ENCODE measurements around the gene TEDC1.

The TEDC1 gene

DNA sequence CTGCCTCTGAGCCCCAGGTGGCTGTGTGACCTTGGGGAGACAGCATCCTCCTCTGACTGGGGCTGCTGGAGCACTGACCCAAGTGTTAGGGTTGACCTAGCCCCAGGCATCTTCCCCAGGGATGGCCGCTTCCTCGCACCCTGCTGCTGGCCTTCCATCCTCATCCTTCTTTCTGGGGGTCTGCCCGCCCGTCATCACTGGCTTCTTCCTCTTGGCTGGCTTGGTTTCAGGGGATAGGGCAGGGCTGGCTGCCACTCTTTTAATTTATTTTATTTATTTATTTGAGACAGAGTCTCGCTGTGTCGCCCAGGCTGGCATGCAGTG is 3.5 kb downstream of the TEDC1 start:
- POLR2A ChIA-PET, result no interaction called here
- DNase-seq (ENCODE audit: low read depth, low spot score), result no peak
- TF ChIP-seq, protein P1, sequence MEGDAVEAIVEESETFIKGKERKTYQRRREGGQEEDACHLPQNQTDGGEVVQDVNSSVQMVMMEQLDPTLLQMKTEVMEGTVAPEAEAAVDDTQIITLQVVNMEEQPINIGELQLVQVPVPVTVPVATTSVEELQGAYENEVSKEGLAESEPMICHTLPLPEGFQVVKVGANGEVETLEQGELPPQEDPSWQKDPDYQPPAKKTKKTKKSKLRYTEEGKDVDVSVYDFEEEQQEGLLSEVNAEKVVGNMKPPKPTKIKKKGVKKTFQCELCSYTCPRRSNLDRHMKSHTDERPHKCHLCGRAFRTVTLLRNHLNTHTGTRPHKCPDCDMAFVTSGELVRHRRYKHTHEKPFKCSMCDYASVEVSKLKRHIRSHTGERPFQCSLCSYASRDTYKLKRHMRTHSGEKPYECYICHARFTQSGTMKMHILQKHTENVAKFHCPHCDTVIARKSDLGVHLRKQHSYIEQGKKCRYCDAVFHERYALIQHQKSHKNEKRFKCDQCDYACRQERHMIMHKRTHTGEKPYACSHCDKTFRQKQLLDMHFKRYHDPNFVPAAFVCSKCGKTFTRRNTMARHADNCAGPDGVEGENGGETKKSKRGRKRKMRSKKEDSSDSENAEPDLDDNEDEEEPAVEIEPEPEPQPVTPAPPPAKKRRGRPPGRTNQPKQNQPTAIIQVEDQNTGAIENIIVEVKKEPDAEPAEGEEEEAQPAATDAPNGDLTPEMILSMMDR (IDR thresholded peaks at IDR 0.05; ENCODE audit: insufficient read depth, low read length, missing control alignments), result no peak
- CTCF ChIA-PET, result interaction anchor here (1.7 kb wide), 1 partner anchor 14 kb away, joined by 4 read pairs; no protein-coding TSS in a partner anchor
- H3K4me3 ChIP-seq (ENCODE audit: low read depth, low read length), result no peak overlapping the region

DNA sequence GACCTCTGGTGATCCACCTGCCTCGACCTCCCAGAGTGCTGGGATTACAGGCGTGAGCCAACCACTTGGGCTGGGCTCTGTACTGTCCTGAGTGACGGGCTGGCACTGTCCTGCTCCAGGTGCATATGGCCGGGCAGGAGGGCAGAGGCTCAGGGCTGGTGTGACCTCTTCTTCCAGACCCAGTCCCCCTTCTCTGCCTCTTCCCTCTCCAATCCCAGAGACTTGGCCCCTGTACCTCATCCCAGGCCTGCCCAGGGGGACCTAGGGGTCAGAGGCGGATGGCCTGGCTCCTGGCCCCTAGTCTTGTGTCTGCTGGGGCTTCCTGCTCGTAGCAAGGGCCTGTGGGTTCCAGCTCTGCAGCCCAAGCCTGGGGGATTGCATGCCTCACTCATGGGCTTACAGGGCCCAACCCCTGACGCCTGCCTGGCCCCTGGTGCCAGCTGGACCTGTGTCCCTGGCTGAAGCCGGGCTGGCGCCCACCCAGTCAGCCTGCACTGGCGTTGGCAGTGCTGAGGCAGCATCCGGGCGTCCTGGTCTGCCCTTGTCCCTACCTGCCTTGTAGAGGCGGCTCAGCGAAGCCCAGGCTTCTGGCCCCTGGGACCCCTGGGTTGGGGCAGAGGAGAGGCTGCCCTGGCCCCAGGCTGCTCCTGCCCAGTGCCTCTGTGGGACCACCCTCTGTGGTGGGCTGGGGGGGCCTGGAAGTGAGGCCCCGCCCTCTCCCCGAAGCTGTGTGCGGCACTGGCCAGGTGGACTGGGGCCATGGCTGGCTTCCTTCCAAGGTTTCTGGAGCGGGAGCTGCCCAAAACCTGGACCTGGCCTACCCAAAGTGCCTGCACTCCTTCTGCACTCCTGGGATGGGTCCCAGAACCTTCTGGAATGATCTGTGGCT is 4.3 kb downstream of the TEDC1 start:
- CTCF ChIA-PET, result interaction anchor here (1.7 kb wide), 1 partner anchor 15 kb away, joined by 4 read pairs; no protein-coding TSS in a partner anchor
- TF ChIP-seq, protein P1 (IDR thresholded peaks at IDR 0.05; ENCODE audit: insufficient read depth, low read length, missing control alignments), result no peak
- POLR2A ChIA-PET, result no interaction called here
- no peak for DNase-seq (ENCODE audit: low read depth, low spot score)
- H3K4me3 ChIP-seq (ENCODE audit: low read depth, low read length), result no peak overlapping the region

- no peak for DNase-seq (ENCODE audit: low read depth, low spot score)
- TF ChIP-seq, protein P1 (IDR thresholded peaks at IDR 0.05; ENCODE audit: insufficient read depth, low read length, missing control alignments), result no peak
- ChIA-PET POLR2A (no interaction called here), CTCF (no interaction called here)
- no peak overlapping the region for H3K4me3 ChIP-seq (ENCODE audit: low read depth, low read length)
Measured at GRCh38 chr14:105495990-105496830, 5.2 kb downstream of the TEDC1 start.

- ChIA-PET POLR2A (no interaction called here), CTCF (no interaction called here)
- TF ChIP-seq, protein P1 (IDR thresholded peaks at IDR 0.05; ENCODE audit: insufficient read depth, low read length, missing control alignments), result no peak
- no peak for DNase-seq (ENCODE audit: low read depth, low spot score)
- no peak overlapping the region for H3K4me3 ChIP-seq (ENCODE audit: low read depth, low read length)
Measured at GRCh38 chr14:105496831-105497591, 6.0 kb downstream of the TEDC1 start.

DNA sequence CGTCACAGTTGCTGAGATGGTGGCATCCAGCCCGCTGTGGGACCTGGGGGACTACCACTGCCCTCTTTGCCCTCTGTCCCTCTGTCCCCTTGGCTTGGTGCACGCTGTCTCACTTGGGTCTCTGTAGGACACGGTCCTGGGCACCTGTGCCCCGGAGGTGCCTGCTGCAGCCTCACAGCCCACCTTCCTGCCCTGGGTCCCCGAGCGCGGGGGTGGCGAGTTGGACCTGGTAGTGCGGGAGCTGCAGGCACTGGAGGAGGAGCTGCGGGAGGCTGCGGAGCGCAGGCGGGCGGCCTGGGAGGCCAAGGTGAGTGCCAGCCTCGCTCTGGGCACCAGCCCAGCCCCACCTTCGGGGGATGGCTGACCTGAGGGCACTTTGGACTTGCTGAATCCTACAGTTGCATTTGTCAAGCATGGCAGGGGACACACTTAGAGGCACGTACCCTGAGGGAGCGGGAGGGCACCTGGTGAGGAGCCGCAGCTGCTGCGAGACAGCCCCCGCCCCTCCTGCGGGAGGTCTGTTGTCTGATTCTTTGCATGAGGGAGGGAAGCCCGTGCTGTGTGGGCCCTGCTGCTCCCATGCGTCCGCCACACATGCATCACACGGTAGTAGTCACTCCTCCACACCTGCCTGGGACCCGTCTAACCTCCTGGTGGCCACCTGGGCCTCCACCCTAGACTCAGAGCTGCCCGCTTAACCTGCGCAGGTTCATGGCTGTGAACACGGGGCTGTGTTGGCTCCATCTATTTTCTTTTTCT is 6.8 kb downstream of the TEDC1 start:
- H3K4me3 ChIP-seq (ENCODE audit: low read depth, low read length), result no peak overlapping the region
- POLR2A ChIA-PET, result no interaction called here
- TF ChIP-seq, protein P1 (IDR thresholded peaks at IDR 0.05; ENCODE audit: insufficient read depth, low read length, missing control alignments), result no peak
- no peak for DNase-seq (ENCODE audit: low read depth, low spot score)
- CTCF ChIA-PET, result no interaction called here
